Hepatocyte (in vitro differentiated cells): ENCODE data around the gene MYH2.

Source experiments
- EZH2 ChIP-seq: fragments of 200-600 bp; sonication (generic); IDR thresholded peaks from 2 replicates; pipeline ENCODE4 v1.6.1; 2016; ENCODE audit warnings: antibody characterized with exemption, mild to moderate bottlenecking, borderline replicate concordance
- EZH2phosphoT487 ChIP-seq: fragments of 200-600 bp; sonication (generic); IDR thresholded peaks from one replicate; pipeline ENCODE4 v1.6.1; 2018; ENCODE audit warnings: antibody characterized with exemption, mild to moderate bottlenecking, low read depth, moderate library complexity; ENCODE audit not compliant: unreplicated experiment, severe bottlenecking
- TF ChIP-seq, protein P1 (sequence below): fragments of 200-600 bp; sonication (generic); IDR thresholded peaks from 2 replicates; pipeline ENCODE4 v1.5.1; 2016; ENCODE audit warnings: antibody characterized with exemption, mild to moderate bottlenecking; ENCODE audit not compliant: poor library complexity

DNA sequence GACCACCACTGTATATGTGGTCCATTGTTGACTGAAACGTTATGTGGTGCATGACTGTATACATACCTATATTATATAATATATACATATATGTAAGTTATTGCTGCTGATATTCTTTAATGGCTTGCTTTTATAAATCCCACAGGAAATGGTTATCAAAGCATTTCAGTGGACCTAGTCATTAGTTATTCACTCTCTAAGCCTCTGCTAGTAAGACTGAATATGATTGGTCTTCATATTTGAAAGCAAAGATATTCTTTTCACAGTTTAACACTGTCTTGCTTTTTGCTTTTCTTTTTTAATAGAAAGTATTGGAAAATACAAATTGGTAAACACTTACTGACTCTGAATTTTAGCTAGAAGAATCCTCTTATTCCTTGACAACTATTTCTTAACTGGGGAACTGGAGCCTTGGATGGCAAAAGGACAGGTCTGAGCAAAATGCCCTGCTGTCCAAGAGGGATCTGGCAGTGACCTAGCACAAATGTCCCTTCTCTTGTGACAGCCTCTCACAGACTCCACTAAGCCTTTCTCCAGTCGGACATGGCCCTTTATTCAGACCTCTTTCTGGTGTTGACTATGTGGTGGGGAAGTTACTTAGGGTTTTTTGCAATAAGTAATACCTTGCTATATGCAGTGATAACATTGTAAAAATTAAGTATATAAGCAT, 14.7 kb upstream of the MYH2 start:
- TF ChIP-seq, protein P1, sequence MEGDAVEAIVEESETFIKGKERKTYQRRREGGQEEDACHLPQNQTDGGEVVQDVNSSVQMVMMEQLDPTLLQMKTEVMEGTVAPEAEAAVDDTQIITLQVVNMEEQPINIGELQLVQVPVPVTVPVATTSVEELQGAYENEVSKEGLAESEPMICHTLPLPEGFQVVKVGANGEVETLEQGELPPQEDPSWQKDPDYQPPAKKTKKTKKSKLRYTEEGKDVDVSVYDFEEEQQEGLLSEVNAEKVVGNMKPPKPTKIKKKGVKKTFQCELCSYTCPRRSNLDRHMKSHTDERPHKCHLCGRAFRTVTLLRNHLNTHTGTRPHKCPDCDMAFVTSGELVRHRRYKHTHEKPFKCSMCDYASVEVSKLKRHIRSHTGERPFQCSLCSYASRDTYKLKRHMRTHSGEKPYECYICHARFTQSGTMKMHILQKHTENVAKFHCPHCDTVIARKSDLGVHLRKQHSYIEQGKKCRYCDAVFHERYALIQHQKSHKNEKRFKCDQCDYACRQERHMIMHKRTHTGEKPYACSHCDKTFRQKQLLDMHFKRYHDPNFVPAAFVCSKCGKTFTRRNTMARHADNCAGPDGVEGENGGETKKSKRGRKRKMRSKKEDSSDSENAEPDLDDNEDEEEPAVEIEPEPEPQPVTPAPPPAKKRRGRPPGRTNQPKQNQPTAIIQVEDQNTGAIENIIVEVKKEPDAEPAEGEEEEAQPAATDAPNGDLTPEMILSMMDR: no peak
- TF ChIP-seq EZH2 (no peak), EZH2phosphoT487 (no peak)
